Adrenal gland (tissue), 12 donors: Measurements from ENCODE around the gene HIBADH. TPM values are rescaled to one million over a fixed set of nuclear protein-coding genes. Genes with fewer than 3 reads are reported as not detected.

Experiments used
- DNase-seq, 7 donors: peaks; one replicate each; pipeline ENCODE4 v3.0.0-alpha.2; 2019 to 2020
- H3K27ac ChIP-seq, 5 donors: fragments of 200-600 bp; sonication (generic) in 4 of 5; 1 replicate in 3 of 5; 2 replicates in 2 of 5; pipeline versions ENCODE4 v1.5.1 to v1.8.0; 2016 to 2020; ENCODE audit warnings: mild to moderate bottlenecking in 1 of 5
- H3K27me3 ChIP-seq: fragments of 200-600 bp; 2 replicates; pipeline ENCODE4 v1.8.0; 2021
- H3K36me3 ChIP-seq, 2 donors: fragments of 200-600 bp; replicated peaks in 1 of 2; 1 replicate in 1 of 2; 2 replicates in 1 of 2; pipeline versions ENCODE4 v1.5.1 to v1.8.0; 2018 to 2022
- H3K4me1 ChIP-seq, 2 donors: fragments of 200-600 bp; replicated peaks in 1 of 2; 1 replicate in 1 of 2; 2 replicates in 1 of 2; pipeline versions ENCODE4 v1.5.1 to v1.8.0; 2018 to 2021
- H3K4me3 ChIP-seq, 4 donors: fragments of 200-600 bp; sonication (generic) in 3 of 4; one replicate each; pipeline ENCODE4 v1.5.1; 2016 to 2018
- H3K9me3 ChIP-seq, 3 donors: fragments of 200-600 bp; sonication (generic) in 1 of 3; replicated peaks in 1 of 3; 1 replicate in 2 of 3; 2 replicates in 1 of 3; pipeline versions ENCODE4 v1.5.1 to v1.8.0; 2016 to 2021
- CTCF ChIP-seq, 6 experiments: fragments of 450-650 bp in 4 of 6; fragments of 200-600 bp in 2 of 6; sonication (generic) in 1 of 6; IDR thresholded peaks; 1 replicate in 5 of 6; 2 replicates in 1 of 6; pipeline versions ENCODE4 v1.5.1 to v1.8.0; 2016 to 2021; ENCODE audit warnings: antibody characterized with exemption in 6 of 6, mild to moderate bottlenecking in 2 of 6, moderate library complexity in 1 of 6
- POLR2A ChIP-seq, 2 donors: fragments of 450-650 bp; IDR thresholded peaks; one replicate each; pipeline ENCODE4 v1.6.1; 2017; ENCODE audit warnings: antibody characterized with exemption in 2 of 2, mild to moderate bottlenecking in 2 of 2, moderate library complexity in 1 of 2
- WGBS, 4 donors: extraction: QIAGEN DNeasy Blood & Tissue Kit in 2 of 4; methylation state at CpG; one replicate each; pipeline versions ENCODE4 v1.1.5 to v1.1.7; 2013 to 2017; 5-methylcytosine and 5-hydroxymethylcytosine counted together
- intact Hi-C, 2 donors: fragments of 100-400 bp; cut with DNase I; formaldehyde crosslinking; loops; one replicate each; pipeline versions ENCODE4 v1.14.1 to v1.15.0; 2022 to 2023
- polyA plus RNA-seq, 3 donors: library from polyadenylated mRNA; stranded (reverse); fragments of 200-250 nt in 2 of 3; fragments of 350-450 nt in 1 of 3; fragmentation: Illumina TruSeq in 1 of 3; extraction: RNeasy Lipid Tissue Mini Kit (QIAGEN cat#74804) in 1 of 3; gene quantifications; one replicate each; pipeline ENCODE4 v1.2.3, GENCODE V29; 2013 to 2014
- total RNA-seq, 9 donors: library from RNA; depleted of rRNA in 4 of 9; stranded (reverse); fragments of >200 nt in 4 of 9; fragments of 120-200 nt in 1 of 9; fragmentation: NEBNext Ultra II Directional in 1 of 9; extraction: Animal tissue kit (Norgen Biotek cat#: 25700) in 1 of 9; gene quantifications; one replicate each; pipeline versions ENCODE4 v1.1.0 to v1.2.4, GENCODE V29; 2013 to 2023
- donor health status: healthy with polysubstance abuse.
- donor health status: Bipolar disorder and iron deficiency.
- donor health status: DM: yes; HTN: yes; CAD: no.
- donor health status: DM: no; HTN: no; CAD: no.
- donor health status: DM: no; HTN: no; CAD: no.
- donor health status: DM: yes; HTN: yes; CAD: no.

HIBADH gene
- total and polyA plus RNA-seq, 12 donors, result 42.9 to 227 (median 130) TPM

- Histone ChIP-seq H3K4me1 (peaks cover 6 to 18% of the 10 kb centered on the region in 2 donors), H3K36me3 (no peaks in the 10 kb centered on the region), H3K9me3 (no peaks in the 10 kb centered on the region), H3K4me3 (peak overlapping the region in 1 of 4 donors; percentile 10), H3K27ac (no peak overlapping the region), H3K27me3 (no peaks in the 10 kb centered on the region)
- 37 to 44% (median 39%) methylated on average over 3 of the region's 3 CpGs for WGBS, 4 donors
- peak; percentile 21 to 57 (median 36) for DNase-seq
- intact Hi-C loops, result no loop called here
- TF ChIP-seq POLR2A (IDR thresholded peaks at IDR 0.05) (peak in 1 of 2 donors; percentile 9), CTCF (IDR thresholded peaks at IDR 0.05) (no peak)
Observed at GRCh38 chr7:27693794-27694193, 31.1 kb upstream of the HIBADH start.

GRCh38 chr7:27690649-27691048, 28.0 kb upstream of the HIBADH start:
- intact Hi-C loops, result no loop called here
- TF ChIP-seq POLR2A (IDR thresholded peaks at IDR 0.05), result no peak
- TF ChIP-seq CTCF (IDR thresholded peaks at IDR 0.05), result no peak
- DNase-seq, result no peak
- Histone ChIP-seq H3K27ac (no peak overlapping the region), H3K36me3 (no peaks in the 10 kb centered on the region), H3K9me3 (no peaks in the 10 kb centered on the region), H3K4me1 (peaks cover 6 to 12% of the 10 kb centered on the region in 2 donors), H3K4me3 (no peak overlapping the region), H3K27me3 (no peaks in the 10 kb centered on the region)

- WGBS, 4 donors, result 78 to 97% (median 91%) methylated on average over 1 of the region's 1 CpG
- H3K27ac ChIP-seq, result no peak overlapping the region
- DNase-seq, result peak; percentile 37 to 72 (median 50)
- H3K4me3 ChIP-seq, result no peak overlapping the region
- no peaks in the 10 kb centered on the region for H3K36me3 ChIP-seq
- no peaks in the 10 kb centered on the region for H3K9me3 ChIP-seq
- TF ChIP-seq CTCF (IDR thresholded peaks at IDR 0.05), result peak in 5 of 6 experiments; percentile 23 to 50 (median 39)
- TF ChIP-seq POLR2A (IDR thresholded peaks at IDR 0.05), result no peak
- H3K27me3 ChIP-seq, result no peaks in the 10 kb centered on the region
- intact Hi-C loops, result no loop called here
- peaks cover 6 to 12% of the 10 kb centered on the region in 2 donors for H3K4me1 ChIP-seq
Observed at GRCh38 chr7:27689591-27690164, 27.0 kb upstream of the HIBADH start.

GRCh38 chr7:27689150-27689549, 26.5 kb upstream of the HIBADH start:
- Histone ChIP-seq H3K27me3 (no peaks in the 10 kb centered on the region), H3K27ac (no peak overlapping the region), H3K4me3 (no peak overlapping the region), H3K9me3 (no peaks in the 10 kb centered on the region), H3K4me1 (peaks cover 6 to 10% of the 10 kb centered on the region in 2 donors), H3K36me3 (no peaks in the 10 kb centered on the region)
- no peak for DNase-seq
- 89 to 94% (median 90%) methylated on average over 1 of the region's 1 CpG for WGBS, 4 donors
- intact Hi-C loops, result no loop called here
- no peak for TF ChIP-seq CTCF (IDR thresholded peaks at IDR 0.05)
- no peak for TF ChIP-seq POLR2A (IDR thresholded peaks at IDR 0.05)
